CD4-positive, alpha-beta T cell (primary cell): ENCODE data around the gene D2HGDH. TPM values are rescaled to one million over a fixed set of nuclear protein-coding genes. Genes with fewer than 3 reads are reported as not detected.

ENCODE experiments used
- ATAC-seq: fragments of 200-7000 bp; cut with Tn5 transposase; one replicate; pipeline ENCODE4 v1.10.0; 2022; ENCODE audit warnings: mild to moderate bottlenecking; ENCODE audit not compliant: poor library complexity
- CTCF ChIA-PET: fragments of 350-600 bp; sonication (Branson Sonifier 250); formaldehyde crosslinking; loops from one replicate; lab custom pipeline; 2021; ENCODE audit warnings: antibody characterized with exemption, inconsistent platforms; lab: Charles Lee
- POLR2A ChIA-PET: fragments of 350-600 bp; sonication (Branson Sonifier 250); formaldehyde crosslinking; loops from one replicate; lab custom pipeline; 2021; ENCODE audit warnings: antibody characterized with exemption, inconsistent platforms; lab: Charles Lee
- DNase-seq, 14 experiments: peaks; one replicate each; pipeline ENCODE4 v3.0.0-alpha.2; 2013 to 2020; ENCODE audit warnings: mixed read lengths in 2 of 14
- H3K27ac ChIP-seq, 2 donors: one replicate each; pipeline versions ENCODE4 v1.5.1 to v1.7.0; 2013; ENCODE audit warnings: low read length in 2 of 2, low read depth in 1 of 2, mild to moderate bottlenecking in 1 of 2
- H3K27me3 ChIP-seq, 2 experiments: 1 replicate in 1 of 2; 2 replicates in 1 of 2; pipeline versions ENCODE4 v1.6.1 to v1.7.0; 2013; ENCODE audit warnings: low read length in 2 of 2, control low read depth in 1 of 2, mild to moderate bottlenecking in 1 of 2, moderate library complexity in 1 of 2; ENCODE audit not compliant: insufficient read depth in 2 of 2, control insufficient read depth in 1 of 2
- H3K36me3 ChIP-seq: one replicate; pipeline ENCODE4 v1.6.1; 2013; ENCODE audit warnings: low read length, control low read depth; ENCODE audit not compliant: insufficient read depth
- H3K4me1 ChIP-seq: one replicate; pipeline ENCODE4 v1.6.1; 2013; ENCODE audit warnings: low read length, control low read depth; ENCODE audit not compliant: insufficient read depth
- H3K4me3 ChIP-seq: one replicate; pipeline ENCODE4 v1.5.1; 2013; ENCODE audit warnings: mild to moderate bottlenecking, low read length, moderate library complexity
- H3K9me3 ChIP-seq, 2 experiments: 1 replicate in 1 of 2; 2 replicates in 1 of 2; pipeline versions ENCODE4 v1.6.1 to v1.7.0; 2013; ENCODE audit warnings: low read length in 2 of 2, mild to moderate bottlenecking in 2 of 2, control low read depth in 1 of 2, moderate library complexity in 1 of 2; ENCODE audit not compliant: control insufficient read depth in 1 of 2, insufficient read depth in 1 of 2
- H3K27ac Mint-ChIP-seq: one replicate; pipeline ENCODE4 v1.8.0; 2020; ENCODE audit warnings: mixed read lengths
- H3K27me3 Mint-ChIP-seq: one replicate; pipeline ENCODE4 v1.8.0; 2021; ENCODE audit warnings: mixed read lengths
- H3K36me3 Mint-ChIP-seq: one replicate; pipeline ENCODE4 v1.8.0; 2021; ENCODE audit warnings: low read depth, mixed read lengths
- H3K4me1 Mint-ChIP-seq: one replicate; pipeline ENCODE4 v1.8.0; 2021; ENCODE audit warnings: low read depth, mixed read lengths
- H3K4me3 Mint-ChIP-seq: one replicate; pipeline ENCODE4 v1.8.0; 2020; ENCODE audit warnings: mild to moderate bottlenecking, mixed read lengths
- H3K9me3 Mint-ChIP-seq: one replicate; pipeline ENCODE4 v1.8.0; 2020; ENCODE audit warnings: mixed read lengths
- CTCF ChIP-seq: fragments of 200-600 bp; IDR thresholded peaks from one replicate; pipeline ENCODE4 v1.8.0; 2022; ENCODE audit warnings: antibody characterized with exemption, mild to moderate bottlenecking
- intact Hi-C, 2 experiments: fragments of 100-400 bp; cut with DNase I in 1 of 2; cut with micrococcal nuclease in 1 of 2; formaldehyde crosslinking; loops; one replicate each; pipeline versions ENCODE4 v1.15.1 to v1.9.0; 2023 to 2025; cut with DNase I, micrococcal nuclease
- total RNA-seq, 174 experiments: library from RNA in 2 of 174; stranded (reverse) in 2 of 174; gene quantifications; one replicate each; pipeline ENCODE4 v1.2.3 and lab custom pipeline; 2021 to 2026

D2HGDH gene
- total RNA-seq, 2 experiments from 2014 or later, result 27.6 to 30.6 TPM

- Mint-ChIP-seq H3K36me3 (peaks cover 37% of the 10 kb centered on the region), H3K4me1 (no peaks in the 10 kb centered on the region), H3K4me3 (no peak overlapping the region), H3K27me3 (no peaks in the 10 kb centered on the region), H3K27ac (no peak overlapping the region), H3K9me3 (no peaks in the 10 kb centered on the region)
- TF ChIP-seq CTCF, result no peak
- H3K27ac ChIP-seq, result no peak overlapping the region
- H3K4me1 ChIP-seq, result peaks cover 6% of the 10 kb centered on the region
- intact Hi-C loops, result no loop called here
- no peaks in the 10 kb centered on the region for H3K9me3 ChIP-seq
- H3K27me3 ChIP-seq, result no peaks in the 10 kb centered on the region
- ATAC-seq, result no peak
- ChIA-PET CTCF (no interaction called here), POLR2A (no interaction called here)
- no peak for DNase-seq
- no peak overlapping the region for H3K4me3 ChIP-seq
- peaks cover 46% of the 10 kb centered on the region for H3K36me3 ChIP-seq
Observed at GRCh38 chr2:241753493-241753892, 19.1 kb downstream of the D2HGDH start.

- POLR2A ChIA-PET, result interaction anchor here (0.6 kb wide), 1 partner anchor 32 kb away, joined by 3 read pairs; no protein-coding TSS in a partner anchor
- H3K4me3 ChIP-seq, result no peak overlapping the region
- CTCF ChIA-PET, result no interaction called here
- H3K9me3 ChIP-seq, result no peaks in the 10 kb centered on the region
- no peak for TF ChIP-seq CTCF
- no peak overlapping the region for H3K27ac ChIP-seq
- Mint-ChIP-seq H3K9me3 (no peaks in the 10 kb centered on the region), H3K4me3 (no peak overlapping the region), H3K27me3 (no peaks in the 10 kb centered on the region), H3K4me1 (no peaks in the 10 kb centered on the region), H3K27ac (no peak overlapping the region), H3K36me3 (peaks cover 33% of the 10 kb centered on the region)
- H3K36me3 ChIP-seq, result peaks cover 46% of the 10 kb centered on the region
- H3K27me3 ChIP-seq, result no peaks in the 10 kb centered on the region
- intact Hi-C loops, result no loop called here
- no peak for DNase-seq
- peaks cover 12% of the 10 kb centered on the region for H3K4me1 ChIP-seq
- ATAC-seq, result no peak
Observed at GRCh38 chr2:241754042-241754441, 19.6 kb downstream of the D2HGDH start.

- POLR2A ChIA-PET, result no interaction called here
- Mint-ChIP-seq H3K4me1 (no peaks in the 10 kb centered on the region), H3K9me3 (no peaks in the 10 kb centered on the region), H3K36me3 (peaks cover 33% of the 10 kb centered on the region), H3K4me3 (no peak overlapping the region), H3K27me3 (no peaks in the 10 kb centered on the region), H3K27ac (no peak overlapping the region)
- no peak for DNase-seq
- ATAC-seq, result no peak
- Histone ChIP-seq H3K9me3 (peaks cover 0 to 5% of the 10 kb centered on the region in 2 experiments), H3K36me3 (peaks cover 40% of the 10 kb centered on the region), H3K4me3 (no peak overlapping the region), H3K27ac (no peak overlapping the region), H3K4me1 (peaks cover 20% of the 10 kb centered on the region), H3K27me3 (no peaks in the 10 kb centered on the region)
- intact Hi-C loops, result no loop called here
- TF ChIP-seq CTCF, result no peak
- CTCF ChIA-PET, result no interaction called here
Observed at GRCh38 chr2:241755166-241755565, 20.7 kb downstream of the D2HGDH start.
